ENCODE data around the gene HLA-F.

HLA-F gene

DNA sequence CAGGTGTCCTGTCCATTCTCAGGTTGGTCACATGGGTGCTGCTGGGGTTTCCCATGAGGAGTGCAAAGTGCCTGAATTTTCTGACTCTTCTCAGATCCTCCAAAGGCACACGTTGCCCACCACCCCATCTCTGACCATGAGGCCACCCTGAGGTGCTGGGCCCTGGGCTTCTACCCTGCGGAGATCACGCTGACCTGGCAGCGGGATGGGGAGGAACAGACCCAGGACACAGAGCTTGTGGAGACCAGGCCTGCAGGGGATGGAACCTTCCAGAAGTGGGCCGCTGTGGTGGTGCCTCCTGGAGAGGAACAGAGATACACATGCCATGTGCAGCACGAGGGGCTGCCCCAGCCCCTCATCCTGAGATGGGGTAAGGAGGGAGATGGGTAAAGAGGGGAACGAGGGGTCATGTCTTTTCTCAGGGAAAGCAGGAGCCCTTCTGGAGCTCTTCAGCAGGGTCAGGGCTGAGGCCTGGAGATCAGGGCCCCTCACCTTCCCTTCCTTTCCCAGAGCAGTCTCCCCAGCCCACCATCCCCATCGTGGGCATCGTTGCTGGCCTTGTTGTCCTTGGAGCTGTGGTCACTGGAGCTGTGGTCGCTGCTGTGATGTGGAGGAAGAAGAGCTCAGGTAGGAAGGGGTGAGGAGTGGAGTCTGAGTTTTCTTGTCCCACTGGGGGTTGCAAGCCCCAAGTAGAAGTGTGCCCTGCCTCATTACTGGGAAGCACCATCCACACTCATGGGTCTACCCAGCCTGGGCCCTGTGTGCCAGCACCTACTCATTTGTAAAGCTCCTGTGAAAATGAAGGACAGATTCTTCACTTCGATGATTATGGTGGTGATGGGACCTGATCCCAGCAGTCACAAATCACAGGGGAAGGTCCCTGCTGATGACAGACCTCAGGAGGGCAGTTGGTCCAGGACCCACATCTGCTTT, 2.0 kb downstream of the HLA-F start:
- DNase-seq (ENCODE audit: low read depth in 2 of 2) = no peak

DNA sequence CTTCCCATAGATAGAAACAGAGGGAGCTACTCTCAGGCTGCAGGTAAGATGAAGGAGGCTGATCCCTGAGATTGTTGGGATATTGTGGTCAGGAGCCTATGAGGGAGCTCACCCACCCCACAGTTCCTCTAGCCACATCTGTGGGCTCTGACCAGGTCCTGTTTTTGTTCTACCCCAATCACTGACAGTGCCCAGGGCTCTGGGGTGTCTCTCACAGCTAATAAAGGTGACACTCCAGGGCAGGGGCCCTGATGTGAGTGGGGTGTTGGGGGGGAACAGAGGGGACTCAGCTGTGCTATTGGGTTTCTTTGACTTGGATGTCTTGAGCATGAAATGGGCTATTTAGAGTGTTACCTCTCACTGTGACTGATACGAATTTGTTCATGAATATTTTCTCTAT, 2.8 kb downstream of the HLA-F start:
- no peak for DNase-seq (ENCODE audit: low read depth in 2 of 2)

DNA sequence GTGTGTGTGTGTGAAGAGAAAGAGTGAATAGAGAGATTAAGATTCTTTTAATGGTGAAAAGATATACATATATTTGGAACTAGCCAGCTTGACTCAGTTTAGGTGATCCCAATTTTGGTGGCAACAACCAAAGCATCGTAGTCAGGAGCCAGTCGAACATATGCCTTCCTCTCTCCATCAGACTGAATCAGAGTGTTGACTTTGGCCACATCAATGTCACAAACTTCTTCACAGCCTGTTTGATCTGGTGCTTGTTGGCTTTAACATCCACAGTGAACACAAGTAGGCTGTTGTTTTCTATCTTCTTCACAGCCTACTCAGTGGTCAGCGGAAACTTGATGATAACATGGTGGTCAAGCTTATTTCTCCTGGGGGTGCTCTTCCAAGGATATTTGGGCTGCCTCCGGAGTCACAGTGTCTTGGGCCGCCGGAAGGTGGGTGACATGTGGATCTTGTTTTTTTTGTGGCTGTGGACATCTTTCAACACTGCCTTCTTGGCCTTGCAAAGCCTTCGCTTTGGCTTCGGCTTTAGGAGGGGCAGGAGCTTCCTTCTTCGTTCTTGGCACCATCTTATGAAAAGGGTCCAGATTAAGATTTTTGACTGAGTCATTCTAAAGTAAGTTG, 3.4 kb downstream of the HLA-F start:
- DNase-seq (ENCODE audit: low read depth in 2 of 2) = no peak

DNA sequence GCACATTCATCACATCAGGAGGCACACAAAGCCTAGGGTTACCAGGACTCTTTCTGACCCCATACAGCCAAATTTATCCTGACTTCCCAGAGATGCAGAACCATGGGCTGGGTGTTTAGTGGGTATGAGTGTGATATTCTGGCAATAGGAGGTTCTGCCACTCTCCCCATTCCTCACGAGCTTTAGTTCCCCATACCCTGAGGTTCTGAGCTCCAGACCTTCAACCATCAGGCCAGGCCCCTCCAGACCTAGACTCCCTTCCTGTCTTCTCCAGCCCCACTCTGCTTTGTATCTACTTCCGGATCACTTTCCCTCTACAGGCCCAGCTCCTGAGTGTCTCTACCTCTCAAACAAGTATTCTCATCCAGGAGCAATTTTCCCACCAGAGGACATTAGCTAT, 4.4 kb downstream of the HLA-F start:
- no peak for DNase-seq (ENCODE audit: low read depth in 2 of 2)

DNA sequence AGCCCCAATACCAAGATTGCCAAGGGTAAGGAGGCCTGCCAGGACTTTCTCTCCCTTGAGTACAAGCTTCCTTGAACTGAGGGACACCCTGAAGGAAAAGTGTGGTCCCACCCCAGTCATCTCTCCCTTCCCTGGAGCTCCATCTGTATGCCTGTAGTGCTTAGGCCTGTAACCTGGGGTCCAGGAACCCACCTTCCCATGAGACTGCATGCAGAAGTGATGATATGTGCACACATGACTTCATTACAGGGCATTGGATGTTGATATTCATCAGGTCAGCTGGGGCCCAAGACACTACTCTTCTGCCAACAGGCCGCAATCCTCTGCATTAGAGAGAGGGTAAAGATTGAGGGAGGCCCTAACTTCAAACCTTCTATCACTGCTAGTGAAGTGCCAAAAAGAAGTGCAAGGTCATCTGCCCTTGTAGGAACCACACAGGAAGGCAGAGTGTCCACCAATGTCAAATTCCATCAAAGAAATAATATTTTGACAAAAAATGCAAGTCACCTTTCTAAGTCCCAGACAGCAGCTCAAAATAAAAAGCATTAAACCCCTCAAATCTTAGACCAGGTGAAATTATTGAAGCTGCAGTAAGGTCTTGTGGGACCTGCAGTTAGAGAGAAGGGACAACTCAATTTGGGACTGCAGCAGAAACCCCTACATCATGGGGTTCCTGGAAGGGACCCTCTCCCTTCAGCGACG, 5.1 kb downstream of the HLA-F start:
- DNase-seq (ENCODE audit: low read depth in 2 of 2) = no peak

DNA sequence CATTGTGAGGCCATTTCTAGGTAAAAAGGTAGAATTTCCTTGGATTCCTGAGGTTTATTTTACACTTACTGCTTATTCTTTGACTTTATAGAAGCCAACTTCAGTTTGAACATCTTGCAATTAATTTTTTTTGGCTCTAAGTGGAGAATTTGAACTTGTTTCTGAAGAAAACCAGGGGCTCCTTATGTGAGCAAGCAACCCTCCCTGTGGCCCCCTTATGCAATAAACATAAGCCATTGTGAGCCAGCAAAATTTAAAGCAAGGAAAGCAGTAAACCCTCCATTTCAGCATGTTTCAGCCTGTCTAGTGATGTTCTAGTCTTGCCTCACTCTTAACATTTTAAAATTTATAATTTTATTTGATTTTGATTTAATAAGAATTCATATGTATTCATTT, 5.6 kb downstream of the HLA-F start:
- DNase-seq (ENCODE audit: low read depth in 2 of 2) = no peak

DNA sequence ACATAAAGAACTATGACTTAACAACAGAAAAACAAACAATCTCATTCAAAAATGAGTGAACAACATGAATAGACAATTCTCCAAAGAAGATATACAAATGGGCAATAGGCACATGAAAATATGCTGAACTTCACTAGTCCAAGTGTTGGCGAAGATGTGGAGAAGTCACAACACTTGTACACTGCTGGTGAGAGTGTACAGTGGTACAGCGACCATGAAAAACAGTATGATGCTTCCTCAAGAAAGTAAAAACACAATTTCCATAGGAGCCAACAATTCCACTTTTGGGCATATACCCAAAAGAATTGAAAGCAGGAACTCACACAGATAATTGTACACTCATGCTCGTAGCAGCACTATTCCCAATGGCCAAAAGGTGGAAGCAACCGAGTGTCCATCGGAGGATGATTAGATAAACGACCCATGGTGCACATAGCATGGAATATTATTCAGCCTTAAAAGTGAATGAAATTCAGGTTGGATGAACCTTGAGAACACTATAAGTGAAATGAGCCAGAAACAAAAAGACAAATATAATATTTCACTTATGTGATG, 6.6 kb downstream of the HLA-F start:
- DNase-seq (ENCODE audit: low read depth in 2 of 2) = no peak

DNA sequence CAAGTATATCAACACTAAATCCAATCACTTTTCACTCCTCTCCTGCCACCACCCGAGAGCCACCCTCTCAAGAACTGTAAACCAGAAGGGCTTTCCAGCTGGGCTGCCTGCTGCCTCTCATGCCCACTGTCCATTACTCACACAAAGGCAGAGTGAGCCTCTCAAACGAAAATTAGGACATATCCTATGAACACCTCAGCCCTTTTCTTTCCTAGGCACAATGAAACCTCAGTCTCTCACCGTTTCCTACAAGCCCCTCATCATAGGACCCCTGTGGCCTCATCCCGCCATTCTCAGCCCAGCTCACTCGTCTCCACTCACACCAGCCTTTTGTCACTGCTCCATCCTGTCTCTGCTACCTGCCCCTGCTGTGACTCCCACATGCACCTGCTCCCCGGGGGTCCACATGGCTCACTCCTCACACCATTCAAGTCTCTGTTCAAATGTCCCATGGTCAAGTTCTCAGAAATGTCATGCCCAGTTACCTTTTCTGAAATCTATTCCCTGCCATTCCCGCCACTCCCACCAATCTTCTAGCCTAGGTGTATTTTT, 7.4 kb downstream of the HLA-F start:
- DNase-seq (ENCODE audit: low read depth in 2 of 2) = no peak

DNA sequence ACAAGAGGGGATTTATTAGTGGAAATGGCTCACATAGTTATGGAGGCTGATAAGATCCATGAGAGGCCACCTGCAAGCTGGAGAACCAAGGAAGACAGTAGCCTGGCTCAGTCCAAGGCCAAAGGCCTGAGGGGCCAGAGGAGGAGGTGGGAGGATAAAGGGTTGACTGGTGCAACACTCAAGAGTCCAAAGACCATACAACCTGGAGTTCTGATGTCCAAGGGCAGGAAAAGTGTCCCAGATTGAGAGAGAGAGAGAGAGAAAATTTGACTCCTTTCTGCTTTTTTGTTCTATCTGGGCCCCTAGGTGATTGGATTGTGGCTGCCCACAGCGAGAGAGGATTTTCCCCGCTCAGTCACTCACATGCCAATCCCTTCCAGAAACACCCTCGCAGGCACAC, 8.0 kb downstream of the HLA-F start:
- DNase-seq (ENCODE audit: low read depth in 2 of 2) = no peak

DNA sequence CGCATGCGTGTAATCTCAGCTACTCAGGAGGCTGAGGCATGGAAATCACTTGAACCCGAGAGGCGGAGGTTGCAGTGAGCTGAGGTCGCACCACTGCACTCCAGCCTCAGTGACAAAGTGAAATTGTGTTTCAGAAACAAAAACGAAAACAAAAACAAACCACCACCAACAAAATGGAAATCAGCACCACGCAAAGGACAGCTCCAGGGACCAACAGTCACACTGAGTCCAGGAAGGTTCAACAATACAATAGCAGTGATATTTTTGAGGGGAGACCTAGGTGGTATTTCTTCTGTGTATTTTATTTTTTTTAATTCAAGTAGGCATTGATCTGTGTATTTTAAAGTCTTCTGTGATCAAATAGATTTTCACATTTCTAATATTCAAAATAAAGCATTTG, 9.8 kb downstream of the HLA-F start:
- DNase-seq (ENCODE audit: low read depth in 2 of 2) = no peak

DNA sequence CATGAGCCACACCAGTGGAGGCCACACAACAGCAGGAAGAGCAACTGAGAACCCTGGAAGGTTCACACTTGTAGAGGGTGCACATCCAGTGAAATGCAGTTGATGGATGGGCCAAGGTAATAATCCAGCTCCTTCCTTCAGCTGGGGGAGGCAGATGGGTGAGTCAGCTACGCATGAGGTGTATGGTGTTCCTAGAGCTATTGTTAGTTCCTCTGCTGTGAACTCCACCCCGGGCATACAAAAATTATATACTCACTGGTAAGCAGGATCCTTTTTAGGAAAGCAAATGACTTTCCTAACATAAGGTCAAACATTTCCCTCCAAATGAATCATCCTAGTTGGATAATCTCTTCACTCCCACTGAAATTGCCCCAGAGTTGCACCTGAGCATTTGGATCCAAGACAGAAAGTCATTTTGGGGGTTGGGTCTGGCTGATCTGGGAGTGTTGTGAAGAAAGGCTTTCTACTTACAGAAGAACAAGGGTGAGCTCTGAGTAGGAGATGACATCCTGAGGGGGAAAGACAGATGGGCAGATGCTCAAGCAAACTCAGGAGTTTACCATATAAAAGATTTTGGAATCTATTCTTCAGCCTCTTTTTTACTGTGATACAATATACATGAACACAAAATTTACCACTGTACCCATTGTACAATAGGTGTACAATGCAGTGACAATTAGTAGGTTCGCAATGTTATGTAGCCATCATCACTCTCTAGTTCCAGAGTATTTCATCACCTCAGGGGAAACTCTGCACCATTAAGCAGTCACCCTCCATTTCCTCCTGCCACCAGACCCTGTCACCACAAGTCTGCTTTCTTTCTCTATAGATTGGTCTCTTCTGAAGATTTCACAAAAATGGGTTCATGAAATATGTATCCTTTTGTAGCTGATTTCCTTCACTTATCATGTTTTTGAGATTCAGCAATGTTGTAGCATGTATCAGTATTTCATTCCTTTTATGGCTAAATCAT, 11.1 kb downstream of the HLA-F start:
- no peak for DNase-seq (ENCODE audit: low read depth in 2 of 2)

DNA sequence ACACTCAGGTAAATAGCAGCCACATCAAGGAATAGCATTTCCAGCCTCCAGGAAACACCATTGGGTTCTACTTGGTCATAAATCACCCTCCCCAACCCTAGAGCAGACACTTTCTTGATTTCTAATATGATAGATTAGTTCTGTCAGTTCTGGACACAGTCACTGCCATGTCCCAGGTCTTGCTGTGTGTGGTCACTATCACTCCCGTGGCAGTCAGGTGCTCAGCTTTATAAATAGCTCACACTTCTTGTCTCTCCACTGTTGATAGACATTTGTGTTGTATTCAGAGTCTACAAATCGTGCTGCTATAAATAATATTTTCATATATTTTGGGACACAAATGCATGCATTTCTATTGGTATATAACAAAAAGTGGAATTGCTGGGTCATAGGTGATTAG, 13.3 kb downstream of the HLA-F start:
- no peak for DNase-seq (ENCODE audit: low read depth in 2 of 2)

DNA sequence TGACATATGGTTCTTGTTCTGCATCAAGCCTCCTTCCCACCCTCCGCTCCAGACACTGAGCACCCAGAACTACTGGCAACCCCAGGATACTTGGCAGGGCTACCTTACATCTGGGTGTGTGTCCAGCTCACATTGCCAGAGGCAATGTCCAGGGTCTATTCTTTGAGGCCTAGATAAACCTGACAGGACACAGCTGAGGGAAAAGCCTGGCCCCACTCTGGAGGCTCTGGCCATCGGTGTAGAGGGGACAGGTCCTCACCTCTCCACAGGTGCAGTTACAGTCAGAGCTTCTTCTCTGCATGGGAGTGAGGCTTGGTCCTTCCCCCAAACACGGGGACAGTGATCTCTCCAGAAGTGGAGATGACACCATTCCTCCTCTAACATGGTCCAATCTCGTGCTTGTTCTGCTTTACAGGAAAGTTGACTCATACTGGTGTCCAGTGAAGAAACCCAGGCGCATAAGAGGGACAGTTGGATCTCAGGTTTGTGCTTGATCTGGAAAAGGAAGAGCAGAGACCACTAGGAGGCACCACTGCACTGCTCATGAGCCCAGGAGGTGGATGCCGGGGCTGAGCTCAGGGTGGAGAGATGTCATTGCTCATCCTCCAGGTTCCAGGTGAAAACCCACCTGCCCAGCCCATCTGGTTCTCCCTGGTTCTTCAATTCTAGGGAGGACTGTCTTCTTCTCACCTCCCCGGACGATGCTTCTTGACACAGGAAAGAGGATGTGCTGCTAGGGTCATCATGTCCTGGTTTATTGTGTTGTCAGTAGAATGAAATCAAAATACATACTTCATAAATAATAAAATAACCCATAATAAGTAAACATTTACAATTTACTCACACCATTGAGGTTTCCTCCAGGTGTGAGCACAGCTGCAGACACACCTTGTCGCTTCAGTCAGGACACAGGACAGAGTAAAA, 14.7 kb downstream of the HLA-F start:
- peak in 1 of 2 donors; percentile 44 for DNase-seq (ENCODE audit: low read depth in 2 of 2)

DNA sequence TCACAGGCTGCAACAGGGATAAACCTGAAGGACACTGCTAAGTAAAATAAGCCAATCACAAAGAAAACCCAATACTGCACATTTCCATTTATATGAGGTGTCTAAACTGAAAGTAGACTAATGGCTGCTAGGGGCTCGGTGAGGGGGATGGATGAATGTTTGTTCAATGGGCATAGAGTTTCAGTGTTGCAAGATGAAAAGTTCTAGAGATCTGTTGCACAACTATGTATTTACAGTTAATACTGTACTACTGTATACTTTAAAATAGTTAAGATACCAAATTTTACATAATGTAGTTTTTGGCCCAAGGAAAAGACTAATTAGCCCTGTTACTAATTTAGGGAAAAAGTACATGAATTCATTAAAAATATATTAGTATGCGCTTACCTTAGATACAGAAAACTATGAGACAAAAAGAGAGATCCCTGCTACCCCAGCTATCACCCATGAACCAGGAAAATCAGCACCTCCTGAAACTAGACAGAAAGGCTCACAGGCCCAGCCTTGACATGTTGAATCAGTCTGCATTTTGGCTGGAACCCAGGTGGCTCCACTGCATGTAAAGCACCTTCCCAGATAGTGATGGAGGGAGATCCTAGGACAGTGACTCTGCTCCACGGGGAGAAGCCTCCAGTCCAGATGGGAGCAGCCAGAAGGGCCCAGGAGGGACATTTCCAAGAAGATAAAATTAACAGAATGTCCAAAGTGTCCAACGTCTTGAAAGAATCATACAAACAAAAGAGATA, 16.1 kb downstream of the HLA-F start:
- DNase-seq (ENCODE audit: low read depth in 2 of 2) = no peak

DNA sequence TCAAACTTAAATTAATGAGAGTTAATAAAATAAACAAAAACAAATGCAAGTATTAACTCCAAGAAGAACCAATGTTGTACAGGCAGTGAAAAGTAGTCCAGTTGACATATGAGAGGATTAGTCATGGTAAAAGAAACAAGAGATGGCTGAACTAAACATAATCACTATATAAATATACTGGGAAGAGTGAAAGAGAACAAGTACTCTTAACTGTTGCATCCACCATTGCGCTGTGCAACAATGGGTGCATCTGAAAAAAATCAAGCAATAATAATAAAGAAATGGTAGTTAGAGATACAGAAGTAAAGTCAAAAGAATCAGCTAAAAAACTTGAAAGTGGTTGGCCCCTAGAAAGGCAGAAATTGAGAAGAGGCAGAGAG, 16.6 kb downstream of the HLA-F start:
- no peak for DNase-seq (ENCODE audit: low read depth in 2 of 2)

DNA sequence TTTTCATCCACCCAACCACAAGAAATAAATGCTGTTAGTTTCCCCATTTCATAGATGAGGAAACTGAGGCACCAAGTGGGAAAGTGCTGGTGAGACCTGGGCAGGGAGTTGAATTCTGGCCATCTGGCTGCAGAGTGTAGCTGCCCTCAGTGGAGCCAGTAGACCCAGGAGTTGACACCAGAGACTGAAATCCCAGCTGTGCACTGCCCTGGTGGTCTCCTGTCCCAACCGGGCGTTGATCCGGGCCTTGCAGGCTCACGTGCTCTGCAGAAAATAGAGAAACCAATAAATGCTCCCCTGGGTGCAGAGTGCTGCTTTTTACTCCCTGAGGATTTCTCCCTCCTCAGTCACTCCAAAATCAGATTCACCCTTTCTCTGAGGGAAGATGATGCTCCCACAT, 18.4 kb downstream of the HLA-F start:
- DNase-seq (ENCODE audit: low read depth in 2 of 2) = no peak

DNA sequence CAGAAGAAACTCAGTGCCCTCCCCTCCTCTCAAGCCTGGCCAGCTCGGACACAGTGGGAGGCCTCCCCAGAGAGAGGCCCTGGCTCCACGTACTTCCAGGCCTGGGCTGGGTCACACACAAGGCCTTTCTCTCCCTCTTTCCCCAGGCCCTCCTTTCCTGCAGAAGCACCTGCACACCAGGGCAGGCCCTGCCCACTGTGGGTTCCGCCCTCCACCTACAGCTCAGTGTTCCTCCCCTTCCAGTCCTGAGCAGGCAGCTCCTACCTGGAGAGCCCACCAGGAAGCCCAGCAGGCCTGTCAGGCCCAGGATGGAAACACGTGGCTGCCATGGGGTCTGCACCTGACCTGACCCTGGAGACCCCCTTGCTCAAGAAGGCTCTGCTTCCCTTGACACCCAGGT, 18.9 kb downstream of the HLA-F start:
- no peak for DNase-seq (ENCODE audit: low read depth in 2 of 2)

DNA sequence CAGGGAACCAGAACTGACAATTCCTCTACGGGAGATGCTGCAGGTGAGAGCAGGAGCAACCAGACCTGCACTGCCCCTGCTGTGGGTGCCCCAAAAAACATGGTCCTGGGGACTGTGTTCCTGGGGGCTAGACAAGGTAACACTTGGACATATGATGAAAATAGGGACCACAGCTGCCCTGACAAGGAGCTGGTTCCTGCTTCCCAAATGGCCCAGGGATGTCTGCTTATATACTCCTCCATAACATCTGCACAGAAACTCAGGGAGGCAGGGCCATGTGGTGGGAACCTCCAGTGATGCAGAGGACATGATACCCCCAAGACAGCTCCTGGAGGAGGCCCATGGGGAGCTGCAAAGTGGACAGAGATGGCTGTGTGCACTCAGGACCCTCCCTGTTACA, 19.8 kb downstream of the HLA-F start:
- DNase-seq (ENCODE audit: low read depth in 2 of 2) = no peak

DNA sequence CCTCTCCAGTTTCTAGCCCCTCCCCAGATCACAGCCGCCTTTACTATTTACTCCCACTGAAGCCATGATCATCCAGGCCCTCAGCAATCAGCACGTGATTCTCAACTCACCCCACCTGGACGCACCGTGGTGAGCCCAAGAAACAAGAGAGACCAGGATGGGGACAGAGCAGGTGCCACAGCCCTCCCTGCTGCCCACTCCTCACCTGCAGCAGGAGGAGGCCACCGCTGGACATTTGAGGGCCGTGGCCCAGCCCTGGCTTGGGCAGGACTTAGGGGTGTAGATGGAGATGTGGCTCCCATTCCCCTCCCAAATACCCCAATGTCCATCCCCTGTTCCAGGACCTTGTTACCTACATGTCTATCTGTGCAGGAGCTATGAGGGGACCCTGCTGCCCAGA, 20.3 kb downstream of the HLA-F start:
- DNase-seq (ENCODE audit: low read depth in 2 of 2) = no peak
